ENCODE data around the gene SGCA.

SGCA gene

GRCh38 chr17:50196036-50196435 is 30.2 kb downstream of the SGCA start:
- no peak for DNase-seq

- no peak for DNase-seq
Measured at GRCh38 chr17:50196826-50197225, 31.0 kb downstream of the SGCA start.

GRCh38 chr17:50198026-50198669 is 32.3 kb downstream of the SGCA start:
- peak; percentile 54 to 59 for DNase-seq

GRCh38 chr17:50199211-50199802 is 33.5 kb downstream of the SGCA start:
- no peak for DNase-seq

- DNase-seq: peak; percentile 45 to 54
Measured at GRCh38 chr17:50199803-50200456, 34.1 kb downstream of the SGCA start.

- peak; percentile 77 to 79 for DNase-seq
Measured at GRCh38 chr17:50200457-50201275, 34.9 kb downstream of the SGCA start.

- DNase-seq: no peak
Measured at GRCh38 chr17:50201276-50201854, 35.6 kb downstream of the SGCA start, which contains the start of gene COL1A1. Gene COL1A1, minus strand, starts transcription at chr17:50201631. Its CDS starts 118 bp downstream, at chr17:50201513.

- no peak for DNase-seq
Measured at GRCh38 chr17:50203086-50203485, 37.3 kb downstream of the SGCA start.

- DNase-seq: no peak
Measured at GRCh38 chr17:50203604-50204345, 38.0 kb downstream of the SGCA start.

- DNase-seq: no peak
Measured at GRCh38 chr17:50204431-50204830, 38.6 kb downstream of the SGCA start.

GRCh38 chr17:50205111-50205962 is 39.5 kb downstream of the SGCA start:
- DNase-seq: no peak

GRCh38 chr17:50205963-50206505 is 40.2 kb downstream of the SGCA start:
- no peak for DNase-seq

GRCh38 chr17:50206604-50207293 is 40.9 kb downstream of the SGCA start:
- DNase-seq: no peak

GRCh38 chr17:50207315-50207714 is 41.5 kb downstream of the SGCA start:
- no peak for DNase-seq

- DNase-seq: no peak
Measured at GRCh38 chr17:50207792-50208567, 42.2 kb downstream of the SGCA start.

- DNase-seq: no peak
Measured at GRCh38 chr17:50208611-50209061, 42.8 kb downstream of the SGCA start.

GRCh38 chr17:50209133-50209471 is 43.3 kb downstream of the SGCA start:
- no peak for DNase-seq

- DNase-seq: no peak
Measured at GRCh38 chr17:50209472-50210239, 43.9 kb downstream of the SGCA start.
